GM21619 (cell line): Measurements from ENCODE around the gene TSEN2.
A peak's percentile ranks its signal among the peaks of the same experiment; 100 is the strongest.

ENCODE experiments used
- ATAC-seq: cut with Tn5 transposase; IDR thresholded peaks from one replicate; pipeline ENCODE4 v1.9.1; 2021; ENCODE audit not compliant: unreplicated experiment

Gene TSEN2

DNA sequence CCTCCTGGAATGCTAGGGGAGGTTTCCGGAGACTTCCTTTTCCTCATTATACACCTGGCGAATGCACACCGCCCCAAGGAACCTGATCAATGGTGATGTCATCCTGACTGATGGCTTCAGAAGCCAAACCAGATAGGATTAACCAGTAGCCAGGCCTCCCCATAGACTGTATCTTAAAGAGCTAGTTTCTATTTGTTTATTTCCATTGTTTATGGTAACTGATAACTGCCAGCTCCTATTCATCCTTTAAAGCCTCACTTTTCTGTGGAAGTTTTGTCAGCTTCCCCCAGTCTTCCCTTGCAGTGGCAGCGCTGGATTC is 61.2 kb downstream of the TSEN2 start, which contains the start of gene MKRN2OS:
Gene MKRN2OS, minus strand, starts transcription at position 27 of the 319 bp plus-strand sequence. CDS start 35 bp downstream, outside the sequence.
- ATAC-seq = no peak

DNA sequence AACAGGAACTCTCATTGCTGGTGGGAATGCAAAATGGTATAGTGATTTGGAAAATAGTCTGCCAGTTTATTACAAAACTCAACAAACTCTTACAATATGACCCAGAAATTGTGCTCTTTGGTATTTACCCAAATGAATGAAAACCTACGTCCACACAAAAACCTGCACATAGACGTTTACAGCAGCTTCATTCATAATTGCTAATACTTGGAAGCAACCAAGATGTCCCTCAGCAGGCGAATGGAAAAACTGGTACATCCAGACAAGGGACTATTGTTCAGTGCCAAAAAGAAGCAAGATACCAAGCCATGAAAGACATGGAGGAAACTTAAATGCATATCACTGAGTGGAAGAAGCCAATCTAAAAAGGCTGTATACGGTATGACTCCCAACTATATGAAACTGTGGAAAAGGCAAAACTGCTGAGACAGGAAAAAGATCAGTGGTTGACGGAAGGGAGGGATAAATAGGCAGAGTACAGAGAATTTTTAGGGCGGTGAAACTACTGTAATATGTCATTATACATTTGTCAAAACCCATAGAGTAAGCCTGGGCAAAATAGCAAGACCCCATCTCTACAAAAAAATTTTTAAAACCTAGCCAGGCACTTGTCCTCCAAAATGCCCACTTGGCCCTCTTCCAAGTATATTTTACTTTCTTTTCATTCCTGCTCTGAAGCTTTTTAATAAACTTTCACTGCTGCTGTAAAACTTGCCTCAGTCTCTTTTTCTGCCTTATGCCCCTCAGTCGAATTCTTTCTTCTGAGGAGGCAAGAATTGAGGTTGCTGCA is 65.9 kb downstream of the TSEN2 start:
- no peak for ATAC-seq

DNA sequence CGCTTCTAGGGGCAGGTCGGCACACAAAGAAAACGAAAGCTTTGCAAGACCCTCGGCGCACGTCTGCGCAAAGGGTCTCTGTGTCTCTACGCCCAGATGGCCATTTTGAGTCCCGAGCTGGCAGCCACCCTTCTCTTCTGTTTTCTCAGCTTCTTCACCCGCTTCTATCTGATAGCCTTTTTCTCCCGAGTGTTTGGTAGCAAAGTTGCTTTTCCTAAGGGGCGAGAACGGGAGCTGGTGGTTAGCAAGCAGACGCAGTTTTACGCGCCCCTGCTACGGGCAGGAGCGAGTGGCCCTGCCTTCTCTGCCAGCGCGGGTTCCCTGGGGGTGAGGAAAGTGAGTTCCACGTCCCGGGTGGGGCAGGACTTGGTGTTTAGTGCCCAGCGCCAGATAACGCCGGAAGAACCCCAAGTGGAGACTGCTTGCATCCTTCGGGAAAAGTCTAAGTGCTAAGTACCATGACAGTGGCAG is 69.7 kb downstream of the TSEN2 start:
- no peak for ATAC-seq

DNA sequence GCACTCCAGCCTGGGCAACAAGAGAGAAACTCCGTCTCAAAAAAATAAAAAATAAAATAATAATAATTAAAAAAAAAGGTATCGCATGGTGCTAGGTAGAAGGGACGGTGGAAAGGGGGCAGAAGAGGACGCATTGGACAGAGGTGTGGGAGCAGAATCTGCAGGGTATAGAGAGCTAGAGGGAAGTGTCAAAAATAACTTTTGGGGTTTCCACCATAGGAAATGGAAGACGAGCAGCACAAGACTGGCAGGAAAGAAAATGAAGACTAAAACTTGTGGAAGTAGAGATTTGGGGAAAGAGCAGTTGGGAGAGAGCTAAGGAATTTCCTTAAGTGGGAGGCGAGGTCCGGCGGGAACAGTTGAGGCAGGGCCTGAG is 72.0 kb downstream of the TSEN2 start:
- no peak for ATAC-seq

DNA sequence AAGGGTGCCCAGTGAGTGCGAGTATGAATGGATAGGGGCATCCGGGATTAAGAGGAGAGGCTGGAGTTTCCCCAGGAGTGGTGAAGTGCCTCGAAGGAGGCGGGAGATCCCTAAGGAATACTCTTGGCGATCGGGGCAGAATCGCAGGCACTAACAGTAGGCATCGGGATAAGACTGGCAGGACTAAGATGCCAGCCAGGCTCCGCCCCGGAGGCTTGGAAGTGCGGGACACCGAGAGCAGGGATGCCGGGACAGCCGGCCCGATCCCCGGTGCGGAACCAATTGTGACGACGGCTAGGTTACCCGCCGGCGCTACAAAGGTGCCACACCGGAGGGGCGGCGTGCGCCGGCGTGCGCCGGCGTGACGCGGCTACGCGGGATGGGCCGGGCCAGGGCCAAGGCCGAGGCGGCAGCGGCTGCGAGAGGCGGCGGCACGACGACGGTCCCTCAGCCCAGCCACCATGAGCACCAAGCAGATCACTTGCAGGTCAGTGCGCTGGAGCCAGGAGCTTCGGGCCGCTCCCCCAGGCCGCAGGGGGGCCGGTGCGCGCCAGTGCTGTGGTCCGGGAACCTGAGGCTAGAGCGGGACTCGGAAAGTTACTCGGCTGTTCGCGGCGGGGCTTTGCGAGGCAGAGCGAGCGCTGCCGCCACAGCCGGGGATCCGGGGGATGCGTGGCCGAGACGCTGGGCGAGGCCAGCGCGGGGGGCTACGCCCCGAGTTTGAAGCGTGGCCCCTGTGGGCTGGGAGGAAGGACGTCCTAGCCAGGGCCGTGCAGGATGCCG is 72.6 kb downstream of the TSEN2 start, which contains the start of gene MKRN2:
Gene MKRN2, plus strand, starts transcription at position 398 of the 783 bp plus-strand sequence. Its CDS starts 64 bp downstream, at position 462.
- peak; percentile 77 for ATAC-seq

DNA sequence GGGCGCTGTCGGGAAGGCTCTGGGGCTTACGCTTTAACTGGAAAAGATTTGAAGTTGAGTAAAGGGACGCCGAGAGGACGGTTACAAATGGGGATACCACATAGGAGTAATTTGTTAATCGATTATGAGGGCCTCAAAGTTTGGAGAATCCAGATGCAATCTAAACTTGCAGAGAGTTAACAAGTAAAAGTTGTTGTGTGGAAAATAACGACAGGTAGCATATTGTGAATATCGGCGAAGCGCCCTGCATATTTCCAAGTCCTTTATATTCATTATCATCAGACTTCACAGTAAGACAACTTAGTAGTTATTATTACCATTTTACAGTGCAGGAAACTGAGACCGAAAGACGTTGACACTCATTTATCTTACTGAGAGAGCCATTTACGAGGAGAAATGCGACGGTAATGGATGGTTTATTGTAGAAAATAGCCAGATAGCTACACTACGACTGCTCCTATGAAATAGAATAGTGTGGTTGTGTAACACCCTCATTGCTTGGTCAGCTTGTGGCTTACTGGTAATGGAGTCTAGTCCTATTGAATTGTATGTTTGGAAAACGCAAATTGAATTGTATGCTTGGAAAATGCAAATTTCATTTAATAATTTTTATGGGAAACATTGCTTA is 73.3 kb downstream of the TSEN2 start:
- no peak for ATAC-seq

DNA sequence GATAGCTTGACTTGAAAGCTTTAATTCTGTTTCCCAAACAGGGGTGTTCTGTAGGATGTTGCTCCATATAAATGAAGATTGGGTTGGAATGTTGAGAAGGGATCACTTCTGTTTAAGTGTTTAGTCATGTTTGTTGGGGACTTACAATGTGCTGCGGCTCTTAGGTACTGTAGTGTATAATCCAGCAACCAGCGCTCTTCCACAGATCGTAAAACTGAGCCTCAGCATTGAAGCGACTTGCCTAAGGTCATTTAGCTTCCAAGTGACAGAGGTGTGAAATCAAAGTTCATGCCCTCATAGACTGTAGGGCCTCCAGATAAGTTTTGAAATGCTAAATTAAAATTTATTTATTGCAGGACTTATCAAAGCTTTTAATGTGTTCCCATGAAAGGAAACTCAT is 74.4 kb downstream of the TSEN2 start:
- no peak for ATAC-seq

DNA sequence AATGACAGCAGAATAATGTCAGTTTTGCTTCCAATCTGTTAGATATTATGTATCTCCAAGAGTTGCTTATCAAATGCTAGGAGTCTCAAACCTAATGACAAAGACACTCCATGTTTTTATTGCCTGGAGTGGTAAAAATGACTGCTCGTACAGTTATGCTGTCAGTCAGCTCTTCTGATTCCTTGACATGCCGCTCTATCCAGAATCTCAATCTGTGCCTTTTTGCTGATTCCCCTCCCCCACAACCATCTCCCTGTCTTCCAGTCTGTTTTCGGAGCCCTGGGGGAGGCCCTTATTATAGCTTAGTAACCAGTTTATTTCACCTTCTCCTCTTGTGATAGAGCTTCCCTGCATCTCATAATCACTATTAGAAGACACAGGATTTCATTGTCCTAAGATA is 75.2 kb downstream of the TSEN2 start:
- ATAC-seq = no peak

DNA sequence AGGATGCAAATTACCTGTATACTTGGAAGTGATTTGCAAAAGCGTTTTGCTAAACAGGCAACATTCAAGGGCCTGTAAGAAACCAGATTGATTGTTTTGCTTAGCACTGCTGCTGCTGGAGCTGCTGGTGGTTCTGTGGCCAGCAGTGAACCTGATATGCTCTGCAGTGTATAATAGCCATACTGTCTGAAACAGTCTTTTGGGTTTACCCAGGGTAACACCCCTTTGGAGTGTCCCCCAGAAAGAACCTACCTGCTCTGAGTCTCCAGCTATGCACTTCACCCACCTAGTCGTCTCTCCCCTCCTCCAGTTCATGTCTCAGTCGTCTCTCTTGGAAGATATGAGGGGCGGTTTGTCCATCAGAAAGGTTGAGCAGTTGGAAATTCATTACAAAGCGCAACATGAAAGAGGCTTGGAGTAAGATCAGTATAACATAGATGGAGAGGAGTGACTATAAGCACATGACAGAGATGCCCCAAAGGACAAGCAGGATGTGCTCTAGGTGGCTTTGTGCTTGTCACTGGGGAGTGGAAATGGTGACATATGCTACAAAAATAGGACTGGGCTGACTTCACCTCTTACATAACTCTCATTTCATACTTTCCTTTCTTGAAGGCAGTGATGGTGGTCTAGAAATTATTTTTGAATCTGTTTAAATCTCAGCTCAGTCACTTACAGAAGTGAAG is 76.4 kb downstream of the TSEN2 start:
- ATAC-seq = peak; percentile 39

DNA sequence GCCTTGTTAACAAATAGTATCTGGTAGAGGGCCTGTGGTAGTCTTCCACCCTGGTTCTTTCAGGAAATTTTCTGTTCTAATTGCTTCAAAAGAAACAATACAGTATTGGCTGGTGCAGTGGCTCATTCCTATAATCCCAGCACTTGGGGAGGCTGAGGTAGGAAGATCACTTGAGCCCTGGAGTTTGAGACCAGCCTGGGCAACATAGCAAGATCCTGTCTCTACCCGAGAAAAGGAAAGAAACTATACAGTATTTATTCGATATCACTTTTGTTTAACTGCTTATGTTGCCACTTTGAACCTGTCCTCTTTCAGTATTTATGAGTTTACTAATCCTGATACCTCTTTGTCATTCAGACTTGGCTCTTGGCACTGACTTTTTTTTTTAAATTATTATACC is 77.1 kb downstream of the TSEN2 start:
- ATAC-seq = no peak

DNA sequence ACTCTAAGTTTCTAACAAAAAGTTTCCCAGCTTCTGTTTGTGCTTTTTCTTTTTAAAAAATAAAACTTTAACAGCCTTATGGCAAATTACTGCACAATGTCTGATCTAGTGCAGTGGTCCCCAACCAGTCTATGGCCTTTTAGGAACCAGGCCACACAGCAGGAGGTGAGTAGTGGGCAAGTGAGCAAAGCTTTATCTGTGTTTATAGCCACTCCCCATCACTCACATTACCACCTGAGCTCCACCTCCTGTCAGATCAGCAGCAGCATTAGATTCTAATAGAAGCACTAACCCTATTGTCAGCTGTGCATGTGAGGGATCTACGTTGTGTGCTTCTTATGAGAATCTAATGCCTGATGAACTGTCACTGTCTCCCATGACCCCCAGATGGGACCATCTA is 78.2 kb downstream of the TSEN2 start:
- ATAC-seq = no peak

DNA sequence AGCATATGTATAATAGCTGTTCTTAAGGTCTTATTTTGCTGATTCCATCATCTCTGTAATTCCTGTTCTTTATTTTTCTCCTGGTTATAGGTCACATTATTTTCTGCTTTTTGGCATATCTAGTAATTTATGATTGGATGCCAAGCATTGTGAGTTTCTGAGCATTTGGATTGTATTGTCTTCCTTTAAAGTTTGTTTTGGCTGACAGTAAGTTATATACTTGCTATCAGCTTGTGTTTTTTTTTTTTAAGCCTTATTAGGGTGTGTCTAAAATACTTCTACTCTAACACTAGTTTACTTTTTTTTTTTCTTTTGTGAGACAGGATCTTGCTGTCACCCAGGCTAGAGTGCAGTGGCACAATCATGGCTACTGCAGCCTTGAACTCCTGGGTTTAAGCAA is 82.7 kb downstream of the TSEN2 start:
- no peak for ATAC-seq

DNA sequence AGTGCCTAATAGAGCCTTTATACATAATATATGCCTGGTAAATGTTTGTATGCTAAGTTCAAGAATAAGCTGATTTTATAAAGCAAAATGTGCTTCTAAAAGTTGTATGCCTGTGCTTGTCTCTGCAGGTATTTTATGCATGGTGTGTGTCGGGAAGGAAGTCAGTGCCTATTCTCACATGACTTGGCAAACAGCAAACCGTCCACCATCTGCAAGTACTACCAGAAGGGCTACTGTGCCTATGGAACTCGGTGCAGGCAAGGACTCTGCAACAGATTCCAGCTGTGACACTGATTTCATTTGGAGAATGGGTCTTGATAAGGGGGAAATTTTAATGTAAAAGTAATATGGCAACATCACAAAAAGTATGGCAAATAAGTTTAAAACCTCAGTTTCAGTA is 84.5 kb downstream of the TSEN2 start:
- ATAC-seq = no peak

DNA sequence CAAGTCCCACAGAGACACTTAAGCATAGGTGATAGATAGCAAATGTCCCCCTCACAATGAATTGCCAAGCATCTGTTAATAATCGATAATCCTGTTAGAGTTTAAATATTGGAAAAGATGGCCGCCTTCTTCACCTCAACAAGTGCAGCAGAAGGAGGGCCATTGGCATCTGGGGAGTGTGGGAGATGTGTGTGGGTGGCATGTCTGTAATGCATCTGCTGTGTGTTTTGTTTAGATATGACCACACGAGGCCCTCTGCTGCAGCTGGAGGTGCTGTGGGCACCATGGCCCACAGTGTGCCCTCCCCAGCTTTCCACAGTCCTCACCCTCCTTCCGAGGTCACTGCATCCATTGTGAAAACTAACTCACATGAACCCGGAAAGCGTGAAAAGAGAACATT is 85.6 kb downstream of the TSEN2 start:
- no peak for ATAC-seq

DNA sequence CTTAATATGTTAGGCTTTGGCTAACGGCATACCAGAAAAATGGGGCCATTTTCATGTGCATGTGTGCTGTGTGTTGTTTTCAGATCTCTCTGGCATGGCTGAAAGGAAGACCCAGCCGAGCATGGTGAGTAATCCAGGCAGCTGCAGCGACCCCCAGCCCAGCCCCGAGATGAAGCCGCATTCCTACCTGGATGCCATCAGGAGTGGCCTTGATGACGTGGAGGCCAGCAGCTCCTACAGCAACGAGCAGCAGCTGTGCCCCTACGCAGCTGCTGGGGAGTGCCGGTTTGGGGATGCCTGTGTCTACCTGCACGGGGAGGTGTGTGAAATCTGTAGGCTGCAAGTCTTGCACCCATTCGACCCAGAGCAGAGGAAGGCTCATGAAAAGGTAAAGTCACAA is 87.7 kb downstream of the TSEN2 start:
- ATAC-seq = no peak

DNA sequence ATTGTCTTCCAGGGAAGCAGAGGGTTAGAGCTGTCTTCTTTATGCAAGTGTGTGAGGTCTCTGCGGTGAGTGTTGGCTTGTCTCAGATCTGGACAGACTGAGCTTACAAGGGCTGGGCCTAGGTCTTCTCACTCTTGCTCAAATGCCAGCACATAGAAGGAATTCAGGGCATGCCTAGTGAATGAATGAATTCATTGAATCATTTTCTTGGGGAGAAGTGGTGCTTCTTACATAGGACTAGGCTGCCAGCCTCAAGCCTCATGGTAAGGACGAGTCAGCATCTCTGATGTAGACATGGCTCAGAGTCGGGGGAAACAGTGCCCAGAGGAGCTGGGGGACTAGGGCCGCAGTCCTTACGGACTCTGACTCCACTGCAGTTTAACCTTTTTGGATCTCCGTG is 89.9 kb downstream of the TSEN2 start:
- no peak for ATAC-seq

DNA sequence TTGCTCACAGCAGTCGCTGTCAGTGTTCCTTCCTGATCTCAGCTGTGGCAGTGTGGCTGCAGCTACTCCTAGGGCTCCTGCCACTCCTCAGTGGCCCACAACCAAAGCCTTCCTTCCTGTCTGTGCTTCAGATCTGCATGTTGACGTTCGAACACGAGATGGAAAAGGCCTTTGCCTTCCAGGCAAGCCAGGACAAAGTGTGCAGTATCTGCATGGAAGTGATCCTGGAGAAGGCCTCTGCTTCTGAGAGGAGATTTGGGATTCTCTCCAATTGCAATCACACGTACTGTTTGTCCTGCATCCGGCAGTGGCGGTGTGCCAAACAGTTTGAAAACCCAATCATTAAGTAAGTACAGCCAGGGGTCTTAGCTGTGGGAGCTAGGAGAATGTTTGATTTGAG is 90.4 kb downstream of the TSEN2 start:
- ATAC-seq = no peak

DNA sequence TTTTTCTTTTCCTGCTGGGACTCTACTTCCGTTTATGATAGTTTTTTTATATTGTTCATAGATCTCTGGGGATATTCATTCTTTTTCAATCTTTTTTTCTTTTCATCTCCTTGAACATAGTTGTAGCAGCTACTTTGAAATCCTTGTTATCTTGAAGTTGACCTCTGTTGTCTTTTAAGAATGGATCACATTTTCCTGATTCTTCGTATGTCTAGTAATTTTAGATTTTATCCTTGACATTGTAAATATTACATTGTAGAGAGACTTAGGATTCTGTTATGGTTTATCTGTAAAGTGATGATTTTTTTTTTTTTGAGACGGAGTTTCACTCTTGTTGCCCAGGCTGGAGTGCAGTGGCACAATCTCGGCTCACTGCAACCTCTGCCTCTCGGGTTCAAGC is 93.1 kb downstream of the TSEN2 start:
- no peak for ATAC-seq

DNA sequence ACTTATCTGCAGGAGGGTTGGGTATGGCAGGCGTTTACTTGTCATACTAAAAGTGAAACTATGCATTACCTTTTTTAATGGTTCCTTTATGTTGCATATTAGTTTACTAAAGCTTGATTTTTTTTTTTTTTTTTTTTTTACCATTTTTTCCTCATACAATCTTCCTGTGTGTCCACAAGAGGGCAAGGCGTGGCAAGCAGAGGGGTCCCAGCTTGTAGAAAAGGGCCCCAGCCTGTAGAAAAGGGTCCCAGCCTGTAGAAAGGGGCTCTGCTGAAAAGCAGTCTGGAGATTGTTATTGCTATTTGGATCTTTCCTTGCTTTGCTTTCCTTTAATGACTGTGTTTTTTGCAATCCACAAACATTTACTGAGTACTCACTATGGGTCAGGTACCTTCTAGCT is 94.5 kb downstream of the TSEN2 start:
- no peak for ATAC-seq

DNA sequence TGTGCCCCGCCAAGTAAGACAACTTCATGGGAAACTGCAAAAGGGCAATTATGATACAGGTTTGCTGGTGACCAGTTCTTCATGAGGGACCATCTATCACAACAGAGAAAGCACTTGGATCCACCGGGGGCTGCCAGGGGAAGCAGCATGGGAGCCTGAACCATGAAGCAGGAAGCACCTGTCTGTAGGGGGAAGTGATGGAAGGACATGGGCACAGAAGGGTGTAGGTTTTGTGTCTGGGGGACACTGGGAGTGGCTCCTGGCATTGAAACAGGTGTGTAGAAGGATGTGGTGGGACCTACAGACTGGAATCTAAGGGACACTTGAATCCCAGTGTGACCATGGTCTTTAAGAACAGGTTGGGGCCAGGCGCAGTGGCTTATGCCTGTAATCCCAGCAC is 95.2 kb downstream of the TSEN2 start:
- ATAC-seq = no peak

DNA sequence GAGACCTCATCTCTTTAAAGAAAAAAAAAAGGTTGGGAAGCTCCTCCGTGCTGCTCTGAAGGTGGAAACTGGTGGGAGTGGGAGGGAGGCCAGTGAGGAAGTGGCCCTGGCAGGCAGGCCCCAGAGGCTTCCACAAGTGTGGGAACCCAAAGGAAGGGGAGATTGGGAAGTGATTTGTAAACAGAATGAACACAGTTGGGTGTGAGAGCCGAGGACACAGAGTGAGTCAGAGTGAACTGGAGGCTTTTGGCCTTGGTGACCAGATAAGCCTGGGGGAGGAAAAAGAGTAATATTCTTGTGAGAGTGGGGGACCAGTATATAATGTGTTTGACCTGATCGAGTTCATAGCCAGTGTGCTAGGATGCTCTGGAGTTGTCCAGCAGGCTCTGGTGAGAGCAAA is 95.6 kb downstream of the TSEN2 start:
- no peak for ATAC-seq
